Activated CD4-positive, alpha-beta T cell treated with anti-CD3 and anti-CD28 coated beads for 1 hour (primary cell): ENCODE results near the gene OR51B4.
"Not testable (repeated sequence)": the region's sequence is repeated elsewhere in the genome, so short reads cannot be mapped to it uniquely, and the experiment has no call there.

ENCODE experiments used
- DNase-seq: peaks from one replicate; pipeline ENCODE4 v3.0.0-alpha.2; 2020

Gene OR51B4

GRCh38 chr11:5301846-5302245, at the start of gene OR51B4:
OR51B4 (minus strand) TSS chr11:5301946; CDS start chr11:5301946, 0 bp downstream.
- DNase-seq = no peak

DNA sequence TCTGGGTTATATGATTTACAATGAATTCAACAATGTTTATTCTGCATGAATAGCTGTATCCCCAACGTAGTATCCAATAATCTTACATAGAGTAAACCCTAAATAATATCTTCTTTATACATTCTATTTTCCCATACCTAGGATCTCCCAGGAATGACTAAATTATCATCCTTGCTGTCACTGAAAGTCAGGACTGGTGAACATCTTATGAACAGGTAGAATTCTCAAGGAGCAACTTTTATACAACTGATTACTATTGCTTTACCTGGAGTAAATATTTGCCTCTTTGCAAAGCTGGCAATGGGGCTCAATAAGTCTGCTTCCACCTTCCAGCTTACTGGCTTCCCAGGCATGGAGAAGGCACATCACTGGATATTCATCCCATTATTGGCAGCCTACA, 49.5 kb upstream of the OR51B4 start, which contains the start of gene OR51B6:
TSS of gene OR51B6 (plus strand) at position 301 of the 400 bp plus-strand sequence. CDS start at position 301, 0 bp downstream.
- no peak for DNase-seq

- no peak for DNase-seq
These were observed 47.8 kb upstream of the OR51B4 start for GRCh38 chr11:5349550-5349949.

- DNase-seq = no peak
These were observed 46.9 kb upstream of the OR51B4 start for GRCh38 chr11:5348551-5349194.

GRCh38 chr11:5345831-5346230, 44.1 kb upstream of the OR51B4 start:
- DNase-seq = no peak

DNA sequence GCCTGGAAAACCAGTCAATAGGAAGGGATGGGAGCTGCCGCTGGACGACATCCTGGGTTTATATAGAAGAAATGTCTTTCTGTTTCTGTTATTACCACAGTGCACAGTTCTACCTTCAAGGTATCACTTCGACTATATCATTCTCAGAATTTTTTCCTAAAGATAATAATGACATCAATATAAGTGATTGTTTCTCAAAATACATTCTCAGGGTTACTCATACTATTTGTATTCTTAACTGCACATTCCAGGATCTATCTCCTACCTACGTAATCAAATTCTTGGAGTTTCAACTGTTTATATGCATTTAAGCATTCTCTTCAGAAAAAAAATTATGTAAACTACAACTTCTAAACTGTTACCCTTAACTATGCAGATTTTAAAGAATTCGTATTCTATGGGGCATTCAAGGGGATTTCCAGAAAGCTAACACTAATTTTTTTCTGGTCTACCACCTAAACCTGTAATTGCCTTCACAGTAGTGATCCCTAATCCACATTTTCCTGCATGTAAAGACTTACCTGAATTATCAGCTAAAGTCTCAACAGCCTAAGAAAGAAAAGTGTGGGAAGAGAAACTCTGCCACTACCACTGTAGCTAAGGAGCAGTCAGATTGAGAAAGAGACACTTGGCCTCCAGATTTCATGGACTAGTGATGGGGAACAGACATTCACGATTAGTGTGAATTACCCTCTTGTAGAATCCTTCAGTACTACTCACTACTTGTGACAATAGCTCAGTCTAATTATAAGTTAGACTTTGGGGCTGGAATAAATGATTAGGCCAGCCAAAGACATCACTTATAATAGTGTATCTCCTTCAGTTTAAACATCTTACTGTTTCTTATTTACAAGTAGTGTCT, 42.0 kb upstream of the OR51B4 start, which contains the start of gene OR51B5:
TSS of gene OR51B5 (minus strand) at position 51 of the 862 bp plus-strand sequence. CDS start at position 51, 0 bp downstream.
- no peak for DNase-seq

GRCh38 chr11:5339771-5340322, 38.1 kb upstream of the OR51B4 start:
- DNase-seq = no peak

DNA sequence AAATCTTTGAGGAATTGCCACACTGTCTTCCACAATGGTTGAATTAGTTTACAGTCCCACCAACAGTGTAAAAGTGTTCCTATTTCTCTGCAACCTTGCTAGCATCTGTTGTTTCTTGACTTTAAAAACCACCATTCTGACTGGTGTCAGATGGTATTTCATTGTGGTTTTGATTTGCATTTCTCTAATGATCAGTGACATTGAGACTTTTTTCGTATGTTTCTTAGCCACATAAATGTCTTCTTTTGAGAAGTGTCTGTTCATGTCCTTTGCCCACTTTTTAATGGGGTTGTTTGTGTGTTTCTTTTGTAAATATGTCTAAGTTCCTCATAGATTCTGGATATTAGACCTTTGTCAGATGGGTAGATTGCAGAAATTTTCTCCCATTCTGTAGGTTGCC, 35.5 kb upstream of the OR51B4 start:
- DNase-seq = not testable (repeated sequence)

DNA sequence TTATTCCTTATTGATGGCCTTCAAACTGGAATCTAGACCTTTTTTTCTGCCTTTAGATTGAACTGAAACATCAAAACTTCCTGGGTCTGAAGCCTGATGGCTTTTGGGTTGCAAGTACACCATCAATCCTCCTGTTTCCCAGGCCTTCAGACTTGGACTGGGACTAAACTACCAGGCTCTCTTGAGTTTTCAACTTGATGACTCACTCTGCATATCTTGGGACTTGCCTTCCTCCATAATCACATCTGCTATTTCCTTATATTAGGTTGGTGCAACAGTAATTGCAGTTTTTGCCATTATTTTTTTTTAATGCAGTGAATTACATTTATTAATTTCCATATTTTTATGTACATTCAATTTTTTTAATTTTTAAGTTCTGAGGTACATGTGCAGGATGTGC, 34.6 kb upstream of the OR51B4 start:
- no peak for DNase-seq

DNA sequence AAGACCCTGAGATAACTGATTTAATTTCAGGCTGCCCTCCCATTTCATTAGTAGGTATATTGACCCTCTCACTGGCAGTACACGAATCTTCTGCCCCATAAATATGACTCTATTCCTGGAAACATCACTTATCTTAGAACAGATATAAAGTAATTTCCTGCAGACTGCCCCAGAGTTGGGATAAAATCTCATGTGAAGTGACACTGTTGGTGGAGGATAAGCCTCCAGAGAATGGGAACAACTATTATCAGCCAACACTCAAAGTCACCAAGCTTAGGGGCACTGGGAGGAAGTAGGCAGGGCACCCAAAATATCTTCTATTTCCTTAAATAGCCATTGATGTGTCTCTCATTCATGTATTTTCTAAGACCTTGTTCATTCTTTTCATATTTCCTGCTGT, 33.4 kb upstream of the OR51B4 start:
- no peak for DNase-seq

GRCh38 chr11:5324197-5324596, 22.5 kb upstream of the OR51B4 start, which contains the start of gene OR51B2:
OR51B2 (minus strand) TSS chr11:5324297; CDS start chr11:5324297, 0 bp downstream.
- DNase-seq = no peak

DNA sequence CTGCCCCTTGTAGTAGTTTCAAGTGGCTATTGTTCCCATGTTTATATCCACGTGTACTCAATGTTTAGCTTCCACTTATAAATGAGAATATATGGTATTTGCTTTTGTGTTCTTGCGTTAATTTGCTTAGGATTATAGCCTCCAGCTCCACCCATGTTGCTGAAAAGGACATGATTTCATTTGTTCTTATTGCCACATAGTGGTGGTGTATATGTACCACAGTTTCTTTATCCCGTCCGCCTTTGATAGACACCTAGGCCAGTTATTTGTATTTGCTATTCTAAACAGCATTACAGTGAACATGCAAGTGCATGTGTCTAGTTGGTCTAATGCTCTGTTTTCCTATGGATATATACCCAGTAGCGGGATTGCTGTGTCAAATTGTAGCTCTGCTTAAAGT, 15.5 kb upstream of the OR51B4 start:
- DNase-seq = no peak

DNA sequence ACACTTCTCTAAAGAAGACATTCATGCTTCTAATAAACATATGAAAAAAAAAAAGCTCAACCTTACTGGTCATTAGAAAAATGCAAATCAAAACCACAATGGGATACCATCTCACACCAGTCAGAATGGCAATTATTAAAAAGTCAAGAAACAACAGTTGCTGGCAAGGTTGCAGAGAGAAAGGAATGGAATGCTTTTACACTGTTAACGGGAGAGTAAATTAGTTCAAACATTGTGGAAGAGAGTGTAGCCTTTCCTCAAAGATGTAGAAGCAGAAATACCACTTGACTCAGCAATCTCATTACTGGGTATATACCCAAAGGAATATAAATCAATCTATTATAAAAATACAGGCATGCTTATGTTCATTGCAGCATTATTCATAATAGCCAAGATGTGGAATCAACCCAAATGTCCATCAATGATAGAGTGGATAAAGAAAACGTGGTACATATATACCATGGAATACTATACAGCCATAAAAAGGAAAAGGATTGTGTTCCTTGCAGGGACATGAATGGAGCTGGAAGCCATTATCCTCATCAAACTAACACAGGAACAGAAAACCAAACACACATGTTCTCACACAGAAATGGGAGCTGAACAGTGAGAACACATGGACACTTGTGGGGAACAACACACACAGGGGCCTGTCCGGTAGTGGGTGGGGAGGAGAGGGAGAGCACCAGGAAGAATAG, 11.7 kb upstream of the OR51B4 start:
- DNase-seq = not testable (repeated sequence)

GRCh38 chr11:5310423-5310822, 8.7 kb upstream of the OR51B4 start:
- DNase-seq = no peak

GRCh38 chr11:5307256-5308019, 5.7 kb upstream of the OR51B4 start:
- DNase-seq = no peak

DNA sequence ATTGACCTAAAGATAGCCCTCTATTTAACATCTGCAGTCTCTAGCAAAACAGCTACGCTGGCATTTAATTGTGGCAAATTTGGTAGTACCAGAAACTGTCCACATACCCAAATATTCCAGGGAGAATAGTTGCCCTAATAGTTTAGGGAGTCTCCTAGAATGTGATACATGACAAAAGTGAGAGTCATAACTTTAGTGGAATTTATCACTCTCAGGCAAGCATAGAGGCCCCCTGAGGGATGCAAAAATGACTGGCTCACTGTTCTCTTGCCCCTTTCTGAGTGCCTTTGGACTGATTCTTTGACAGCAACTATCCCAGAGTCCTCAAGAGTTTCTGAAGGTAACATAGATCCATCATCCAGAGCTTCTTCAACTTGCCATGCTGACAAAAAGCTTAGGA, 2.3 kb upstream of the OR51B4 start:
- no peak for DNase-seq

GRCh38 chr11:5303626-5304025, 1.9 kb upstream of the OR51B4 start:
- DNase-seq = no peak

GRCh38 chr11:5300251-5300650, 1.5 kb downstream of the OR51B4 start:
- no peak for DNase-seq

DNA sequence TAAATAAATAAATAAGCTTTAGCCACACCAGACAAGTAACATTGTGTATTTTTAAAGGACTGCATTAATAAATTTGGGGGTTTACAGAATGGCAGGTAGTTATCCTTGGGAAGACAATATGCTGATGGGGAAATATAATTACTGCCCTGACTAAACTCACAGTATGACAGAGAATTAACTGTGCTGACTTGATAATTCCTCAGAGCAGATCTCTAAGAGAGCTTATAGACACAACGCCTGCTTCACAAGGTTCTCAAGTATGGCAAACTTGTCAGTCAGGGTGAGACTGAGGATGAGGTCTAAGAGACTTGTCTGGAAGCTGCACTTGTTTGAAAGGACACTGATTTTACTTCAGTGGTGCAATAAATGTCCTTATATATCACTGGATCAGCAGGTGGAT, 3.3 kb downstream of the OR51B4 start:
- DNase-seq = no peak

- DNase-seq = no peak
These were observed 3.9 kb downstream of the OR51B4 start for GRCh38 chr11:5297721-5298323.

DNA sequence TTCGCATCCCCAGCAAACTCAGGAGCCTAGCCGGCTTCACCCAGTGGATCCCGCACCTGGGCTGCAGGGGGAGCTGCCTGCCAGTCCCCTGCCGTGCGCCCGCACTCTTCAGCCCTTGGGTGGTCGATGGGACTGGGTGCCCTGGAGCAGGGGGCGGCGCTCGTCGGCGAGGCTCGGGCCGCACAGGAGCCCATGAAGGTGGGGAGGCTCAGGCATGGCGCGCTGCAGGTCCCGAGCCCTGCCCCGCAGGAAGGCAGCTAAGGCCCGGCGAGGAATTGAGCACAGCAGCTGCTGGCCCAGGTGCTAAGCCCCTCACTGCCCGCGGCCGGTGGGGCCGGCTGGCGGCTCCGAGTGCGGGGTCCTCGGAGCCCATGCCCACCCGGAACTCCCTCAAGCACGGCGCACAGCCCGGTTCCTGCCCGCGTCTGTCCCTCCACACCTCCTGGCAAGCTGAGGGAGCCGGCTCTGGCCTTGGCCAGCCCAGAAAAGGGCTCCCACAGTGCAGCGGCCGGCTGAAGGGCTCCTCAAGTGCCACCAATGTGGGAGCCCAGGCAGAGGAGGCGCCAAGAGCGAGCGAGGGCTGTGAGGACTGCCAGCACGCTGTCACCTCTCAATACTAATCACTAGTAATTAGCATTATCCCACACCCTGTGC, 7.3 kb downstream of the OR51B4 start:
- DNase-seq = not testable (repeated sequence)
